C4-2B (cell line): Measurements from ENCODE around the gene ACAD10.

Experiments used
- ZFX ChIP-seq: fragments of 450-650 bp; IDR thresholded peaks from 2 replicates; pipeline ENCODE4 v1.6.1; 2017
- TF ChIP-seq, protein P1 (sequence below): fragments of 450-650 bp; conservative IDR thresholded peaks from 2 replicates; pipeline ENCODE4 v1.5.1; 2017; ENCODE audit warnings: mild to moderate bottlenecking

DNA sequence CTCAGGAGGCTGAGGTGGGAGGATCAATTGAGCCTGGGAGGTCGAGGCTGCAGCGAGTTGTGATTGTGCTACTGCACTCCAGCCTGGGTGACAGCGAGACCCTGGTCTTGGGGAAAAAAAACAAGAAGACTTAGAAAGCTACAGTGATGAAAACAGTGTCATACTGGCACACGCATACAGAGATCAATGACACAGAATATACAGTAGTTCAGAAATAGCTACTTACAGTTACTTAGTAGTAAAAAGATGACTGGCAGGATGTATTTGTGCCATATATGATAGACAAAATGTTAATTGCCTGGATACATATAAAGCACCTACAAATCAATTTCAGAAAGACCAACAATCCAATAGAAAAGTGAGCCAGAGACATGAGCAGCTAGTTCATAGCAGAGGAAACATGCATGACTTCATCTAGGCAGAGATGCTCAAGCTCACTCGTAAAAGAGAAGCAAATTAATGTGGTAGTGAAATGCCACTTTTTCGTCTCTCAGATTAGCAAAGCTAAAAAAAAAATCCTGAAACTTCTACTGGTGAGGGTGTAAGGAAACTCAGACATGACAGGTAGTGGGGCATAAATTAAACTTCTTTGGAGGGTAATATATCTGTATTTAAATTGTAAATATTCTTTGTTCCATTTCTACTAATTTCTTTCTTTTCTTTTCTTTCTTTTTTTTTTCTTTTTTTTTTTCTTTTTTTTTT, 78.4 kb downstream of the ACAD10 start:
- TF ChIP-seq, protein P1, sequence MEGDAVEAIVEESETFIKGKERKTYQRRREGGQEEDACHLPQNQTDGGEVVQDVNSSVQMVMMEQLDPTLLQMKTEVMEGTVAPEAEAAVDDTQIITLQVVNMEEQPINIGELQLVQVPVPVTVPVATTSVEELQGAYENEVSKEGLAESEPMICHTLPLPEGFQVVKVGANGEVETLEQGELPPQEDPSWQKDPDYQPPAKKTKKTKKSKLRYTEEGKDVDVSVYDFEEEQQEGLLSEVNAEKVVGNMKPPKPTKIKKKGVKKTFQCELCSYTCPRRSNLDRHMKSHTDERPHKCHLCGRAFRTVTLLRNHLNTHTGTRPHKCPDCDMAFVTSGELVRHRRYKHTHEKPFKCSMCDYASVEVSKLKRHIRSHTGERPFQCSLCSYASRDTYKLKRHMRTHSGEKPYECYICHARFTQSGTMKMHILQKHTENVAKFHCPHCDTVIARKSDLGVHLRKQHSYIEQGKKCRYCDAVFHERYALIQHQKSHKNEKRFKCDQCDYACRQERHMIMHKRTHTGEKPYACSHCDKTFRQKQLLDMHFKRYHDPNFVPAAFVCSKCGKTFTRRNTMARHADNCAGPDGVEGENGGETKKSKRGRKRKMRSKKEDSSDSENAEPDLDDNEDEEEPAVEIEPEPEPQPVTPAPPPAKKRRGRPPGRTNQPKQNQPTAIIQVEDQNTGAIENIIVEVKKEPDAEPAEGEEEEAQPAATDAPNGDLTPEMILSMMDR = no peak
- no peak for TF ChIP-seq ZFX
